ENCODE measurements around the gene HSD11B1L. TPM values are rescaled to one million over a fixed set of nuclear protein-coding genes. Genes with fewer than 3 reads are reported as not detected.

The HSD11B1L gene
- total RNA-seq, 4 donors from 2014 or later, result 20.1 to 38.1 (median 24.8) TPM

GRCh38 chr19:5707576-5708575 lies 27.0 kb downstream of the HSD11B1L start:
- intact Hi-C loops (cut with DNase I; ENCODE audit: low total_unique reads), result no loop called here
- 92 to 93% methylated on average over 16 to 32 of the region's 37 CpGs for WGBS, 2 donors
- no peak for TF ChIP-seq POLR2A (IDR thresholded peaks at IDR 0.05)
- no peak for TF ChIP-seq CTCF (IDR thresholded peaks at IDR 0.05)
- no peak overlapping the region for H3K4me3 ChIP-seq (ENCODE audit: low read depth, poor library complexity, severe bottlenecking)
- no peak for DNase-seq (ENCODE audit: low spot score in 2 of 2)

- H3K4me3 ChIP-seq (ENCODE audit: low read depth, poor library complexity, severe bottlenecking), result no peak overlapping the region
- 94 to 96% methylated on average over 8 of the region's 8 CpGs for WGBS, 2 donors
- no peak for DNase-seq (ENCODE audit: low spot score in 2 of 2)
- TF ChIP-seq CTCF (IDR thresholded peaks at IDR 0.05) (no peak), POLR2A (IDR thresholded peaks at IDR 0.05) (no peak)
- intact Hi-C loops (cut with DNase I; ENCODE audit: low total_unique reads), result no loop called here
Observed at GRCh38 chr19:5711025-5711424, 30.2 kb downstream of the HSD11B1L start.

GRCh38 chr19:5711713-5712161 lies 30.9 kb downstream of the HSD11B1L start:
- 89% methylated on average over 21 to 25 of the region's 25 CpGs for WGBS, 2 donors
- H3K4me3 ChIP-seq (ENCODE audit: low read depth, poor library complexity, severe bottlenecking), result no peak overlapping the region
- intact Hi-C loops (cut with DNase I; ENCODE audit: low total_unique reads), result no loop called here
- no peak for TF ChIP-seq POLR2A (IDR thresholded peaks at IDR 0.05)
- no peak for TF ChIP-seq CTCF (IDR thresholded peaks at IDR 0.05)
- no peak for DNase-seq (ENCODE audit: low spot score in 2 of 2)

- intact Hi-C loops (cut with DNase I; ENCODE audit: low total_unique reads), result no loop called here
- no peak overlapping the region for H3K4me3 ChIP-seq (ENCODE audit: low read depth, poor library complexity, severe bottlenecking)
- TF ChIP-seq POLR2A (IDR thresholded peaks at IDR 0.05), result no peak
- TF ChIP-seq CTCF (IDR thresholded peaks at IDR 0.05), result no peak
- no peak for DNase-seq (ENCODE audit: low spot score in 2 of 2)
- 94% methylated on average over 9 of the region's 9 CpGs for WGBS, 2 donors
Observed at GRCh38 chr19:5713228-5713627, 32.4 kb downstream of the HSD11B1L start.

GRCh38 chr19:5714816-5715215 lies 34.0 kb downstream of the HSD11B1L start:
- no peak for DNase-seq (ENCODE audit: low spot score in 2 of 2)
- no peak for TF ChIP-seq POLR2A (IDR thresholded peaks at IDR 0.05)
- H3K4me3 ChIP-seq (ENCODE audit: low read depth, poor library complexity, severe bottlenecking), result no peak overlapping the region
- intact Hi-C loops (cut with DNase I; ENCODE audit: low total_unique reads), result no loop called here
- 79 to 84% methylated on average over 10 of the region's 10 CpGs for WGBS, 2 donors

- TF ChIP-seq CTCF (IDR thresholded peaks at IDR 0.05), result no peak
- intact Hi-C loops (cut with DNase I; ENCODE audit: low total_unique reads), result no loop called here
- no peak overlapping the region for H3K4me3 ChIP-seq (ENCODE audit: low read depth, poor library complexity, severe bottlenecking)
- DNase-seq (ENCODE audit: low spot score in 2 of 2), result no peak
- 71 to 74% methylated on average over 8 of the region's 8 CpGs for WGBS, 2 donors
Observed at GRCh38 chr19:5717215-5717935, 36.5 kb downstream of the HSD11B1L start.
